ENCODE data around the gene ARHGEF12. TPM values are rescaled to one million over a fixed set of nuclear protein-coding genes. Genes with fewer than 3 reads are reported as not detected.

Gene ARHGEF12
- total and polyA plus RNA-seq, 10 of the 15 experiments (the other 5 are each of a cell fraction or from before 2014, with no cell fraction given), result 2.7 to 40.8 (median 20.9) TPM

DNA sequence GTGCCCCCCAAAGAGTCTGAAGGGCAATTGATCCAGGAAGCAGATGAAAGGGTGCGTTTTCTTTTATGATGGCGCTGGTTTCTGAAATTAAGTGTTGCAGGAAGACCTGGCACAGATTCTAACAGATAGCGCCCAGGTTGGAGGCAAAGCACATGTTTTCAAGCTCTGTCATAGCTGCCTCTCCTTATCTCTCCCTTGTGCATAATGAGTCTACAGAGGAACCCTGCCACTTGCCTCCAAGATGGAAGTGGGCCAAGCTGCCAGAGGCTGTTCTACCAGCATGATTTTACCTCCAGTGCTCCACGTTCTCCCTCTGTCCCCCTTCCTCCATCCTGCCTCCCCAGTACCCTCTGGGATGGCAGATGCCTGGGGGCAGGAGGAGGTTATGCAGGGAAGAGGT, 41.1 kb upstream of the ARHGEF12 start:
- in situ Hi-C loops (cut with MboI), result no loop called here
- RAD21 ChIA-PET (ENCODE audit: unreplicated experiment), result interaction anchor here (0.9 to 1.7 kb wide), 2 partner anchors 8 to 123 kb away, joined by 3 to 4 read pairs; no protein-coding TSS in a partner anchor

GRCh38 chr11:120296554-120296953, 39.7 kb upstream of the ARHGEF12 start:
- Histone ChIP-seq H3K36me3 (ENCODE audit: control insufficient read depth in 2 of 2, insufficient read depth in 2 of 2, low read length in 1 of 2) (no peaks in the 10 kb centered on the region), H4K20me1 (ENCODE audit: control insufficient read depth, insufficient read depth) (no peaks in the 10 kb centered on the region; the same call in 1 of the 2 replicates), H3K27me3 (replicated peaks in 1 of 2; ENCODE audit: control insufficient read depth in 2 of 2, insufficient read depth in 2 of 2, low read length in 1 of 2) (no peaks in the 10 kb centered on the region), H3K79me2 (ENCODE audit: control insufficient read depth, insufficient read depth, low read length) (no peaks in the 10 kb centered on the region), H3K9me3 (replicated peaks; ENCODE audit: control insufficient read depth, insufficient read depth, low read length) (no peaks in the 10 kb centered on the region), H3K9ac (ENCODE audit: control insufficient read depth, insufficient read depth, low read length) (no peak overlapping the region), H3K27ac (ENCODE audit: control insufficient read depth, insufficient read depth) (no peak overlapping the region), H2AFZ (ENCODE audit: control insufficient read depth, low read depth, low read length) (no peak overlapping the region), H3K4me3 (no peak overlapping the region), H3K4me1 (ENCODE audit: control insufficient read depth, insufficient read depth, low read length) (no peaks in the 10 kb centered on the region), H3K4me2 (ENCODE audit: control insufficient read depth, insufficient read depth) (no peak overlapping the region)
- BruUV-seq (replicated peaks), result no TSS peak
- ChIA-PET CTCF (interaction anchor here (12.2 to 19.8 kb wide), 2 partner anchors 45 to 65 kb away, joined by 296 to 783 read pairs; partner anchors contain the start of gene POU2F3), POLR2A (interaction anchor here (1.2 kb wide), 1 partner anchor 61 kb away, joined by 4 read pairs; no protein-coding TSS in a partner anchor), RAD21 (ENCODE audit: unreplicated experiment) (interaction anchor here (9.6 to 10.3 kb wide), 2 partner anchors 51 to 63 kb away, joined by 127 to 348 read pairs; partner anchors contain the start of gene POU2F3), SMC1A (ENCODE audit: uncharacterized antibody, unreplicated experiment) (interaction anchor here (0.7 to 13.1 kb wide), 5 partner anchors 9 to 122 kb away, joined by 3 to 372 read pairs (median 8); partner anchors contain the start of gene POU2F3)
- ATAC-seq (no peak), DNase-seq (ENCODE audit: low read depth, low spot score) (no peak), FAIRE-seq (no peak)
- TF ChIP-seq FOXK2 (IDR thresholded peaks at IDR 0.05) (no peak), BCL11A (IDR thresholded peaks at IDR 0.05; ENCODE audit: low read depth, low read length) (no peak), MYC (IDR thresholded peaks at IDR 0.05; ENCODE audit: insufficient read depth, insufficient read length, insufficient replicate concordance, low read length, severe bottlenecking) (no peak), EP300 (IDR thresholded peaks at IDR 0.05; ENCODE audit: borderline replicate concordance in 1 of 2, control insufficient read depth in 1 of 2, low read depth in 2 of 2, low read length in 2 of 2) (no peak), JUNB (IDR thresholded peaks at IDR 0.05) (no peak), GATAD2B (conservative IDR thresholded peaks at IDR 0.05; ENCODE audit: low read depth) (no peak), KDM1A (IDR thresholded peaks at IDR 0.05; ENCODE audit: borderline replicate concordance) (no peak), MXI1 (IDR thresholded peaks at IDR 0.05; ENCODE audit: low read depth, low read length) (no peak)
- intact Hi-C loops (cut with micrococcal nuclease; ENCODE audit: unreplicated experiment) (no loop called here), in situ Hi-C loops (cut with MboI) (no loop called here)
- WGBS (ENCODE audit: insufficient coverage, insufficient replicate concordance, low lambda C conversion rate, missing lambda C conversion rate), result 56% methylated on average over 5 of the region's 5 CpGs

More for the DNA sequence above, 41.1 kb upstream of the ARHGEF12 start:
- Histone ChIP-seq H3K79me2 (ENCODE audit: control insufficient read depth, insufficient read depth, low read length) (no peaks in the 10 kb centered on the region), H3K9me3 (replicated peaks; ENCODE audit: control insufficient read depth, insufficient read depth, low read length) (no peaks in the 10 kb centered on the region), H4K20me1 (ENCODE audit: control insufficient read depth, insufficient read depth) (no peaks in the 10 kb centered on the region; the same call in 1 of the 2 replicates), H3K36me3 (ENCODE audit: control insufficient read depth in 2 of 2, insufficient read depth in 2 of 2, low read length in 1 of 2) (no peaks in the 10 kb centered on the region), H3K4me1 (ENCODE audit: control insufficient read depth, insufficient read depth, low read length) (no peaks in the 10 kb centered on the region), H3K4me3 (no peak overlapping the region), H3K4me2 (ENCODE audit: control insufficient read depth, insufficient read depth) (no peak overlapping the region), H3K9ac (ENCODE audit: control insufficient read depth, insufficient read depth, low read length) (no peak overlapping the region), H3K27ac (ENCODE audit: control insufficient read depth, insufficient read depth) (no peak overlapping the region), H3K27me3 (replicated peaks in 1 of 2; ENCODE audit: control insufficient read depth in 2 of 2, insufficient read depth in 2 of 2, low read length in 1 of 2) (no peaks in the 10 kb centered on the region; a peak in 1 of 4 replicates), H2AFZ (ENCODE audit: control insufficient read depth, low read depth, low read length) (no peak overlapping the region)
- WGBS (ENCODE audit: insufficient coverage, insufficient replicate concordance, low lambda C conversion rate, missing lambda C conversion rate), result 36% methylated on average over 4 of the region's 4 CpGs
- BruUV-seq (replicated peaks), result no TSS peak
- TF ChIP-seq LARP7 (IDR thresholded peaks at IDR 0.05) (no peak), PAX5 (IDR thresholded peaks at IDR 0.05; ENCODE audit: borderline replicate concordance, low read depth, low read length) (no peak), CBFB (IDR thresholded peaks at IDR 0.05; ENCODE audit: low read depth) (no peak), SP1 (IDR thresholded peaks at IDR 0.05; ENCODE audit: low read depth, low read length) (no peak), TCF3 (IDR thresholded peaks at IDR 0.05; ENCODE audit: borderline replicate concordance, insufficient read depth, low read depth, low read length) (no peak), RAD21 (IDR thresholded peaks at IDR 0.05; ENCODE audit: insufficient read depth, low read depth, low read length) (no peak)
- ChIA-PET POLR2A (no interaction called here), CTCF (interaction anchor here (19.8 kb wide), 1 partner anchor 64 kb away, joined by 783 read pairs; the partner anchor contains the start of gene POU2F3), SMC1A (ENCODE audit: uncharacterized antibody, unreplicated experiment) (interaction anchor here (0.8 to 13.1 kb wide), 3 partner anchors 38 to 60 kb away, joined by 3 to 372 read pairs (median 176); partner anchors contain the start of gene POU2F3)
- ATAC-seq (no peak), DNase-seq (ENCODE audit: low read depth, low spot score) (no peak), FAIRE-seq (no peak)
- intact Hi-C loops (cut with micrococcal nuclease; ENCODE audit: unreplicated experiment), result no loop called here
